GM23248 (cell line): ENCODE data around the gene S100A11. TPM values are rescaled to one million over a fixed set of nuclear protein-coding genes. Genes with fewer than 3 reads are reported as not detected.

ENCODE experiments used
- DNase-seq: peaks from one replicate; pipeline ENCODE4 v3.0.0-alpha.2; 2015
- H2AFZ ChIP-seq: fragments of 200-600 bp; sonication (generic); 2 replicates; pipeline ENCODE4 v1.6.1; 2016; ENCODE audit warnings: antibody characterized with exemption
- H3F3A ChIP-seq: fragments of 200-600 bp; sonication (generic); 2 replicates; pipeline ENCODE4 v1.6.1; 2016; ENCODE audit warnings: mild to moderate bottlenecking, antibody characterized with exemption, mixed run types; ENCODE audit not compliant: insufficient read depth
- H3K27ac ChIP-seq: fragments of 200-600 bp; sonication (generic); 2 replicates; pipeline ENCODE4 v1.5.1; 2016; ENCODE audit warnings: mild to moderate bottlenecking
- H3K27me3 ChIP-seq: fragments of 200-600 bp; sonication (generic); replicated peaks from 2 replicates; pipeline ENCODE4 v1.6.1; 2016; ENCODE audit warnings: mild to moderate bottlenecking; ENCODE audit not compliant: insufficient read depth
- H3K36me3 ChIP-seq: fragments of 200-600 bp; sonication (generic); 2 replicates; pipeline ENCODE4 v1.6.1; 2016; ENCODE audit warnings: low read depth, mild to moderate bottlenecking
- H3K4me1 ChIP-seq: fragments of 200-600 bp; sonication (generic); 2 replicates; pipeline ENCODE4 v1.6.1; 2016; ENCODE audit warnings: mild to moderate bottlenecking; ENCODE audit not compliant: insufficient read depth
- H3K4me2 ChIP-seq: fragments of 200-600 bp; sonication (generic); one replicate; pipeline ENCODE4 v1.6.1; 2016; ENCODE audit warnings: mild to moderate bottlenecking; ENCODE audit not compliant: unreplicated experiment
- H3K4me3 ChIP-seq: fragments of 200-600 bp; sonication (generic); 2 replicates; pipeline ENCODE4 v1.5.1; 2016; ENCODE audit warnings: mild to moderate bottlenecking
- H3K79me2 ChIP-seq: fragments of 200-600 bp; sonication (generic); 2 replicates; pipeline ENCODE4 v1.6.1; 2016; ENCODE audit warnings: mild to moderate bottlenecking; ENCODE audit not compliant: insufficient read depth
- H3K9ac ChIP-seq: fragments of 200-600 bp; sonication (generic); 2 replicates; pipeline ENCODE4 v1.6.1; 2016; ENCODE audit warnings: mild to moderate bottlenecking
- H3K9me2 ChIP-seq: fragments of 200-600 bp; sonication (generic); 2 replicates; pipeline ENCODE4 v1.6.1; 2016; ENCODE audit warnings: mixed run types, mild to moderate bottlenecking, moderate library complexity; ENCODE audit not compliant: insufficient read depth
- H3K9me3 ChIP-seq: fragments of 200-600 bp; sonication (generic); one replicate; pipeline ENCODE4 v1.6.1; 2017; ENCODE audit warnings: low read depth
- H4K20me1 ChIP-seq: fragments of 200-600 bp; sonication (generic); 2 replicates; pipeline ENCODE4 v1.6.0; 2016; ENCODE audit not compliant: insufficient read depth
- EZH2 ChIP-seq: fragments of 200-600 bp; sonication (generic); IDR thresholded peaks from 2 replicates; pipeline ENCODE4 v1.6.1; 2018; ENCODE audit warnings: antibody characterized with exemption, mild to moderate bottlenecking; ENCODE audit not compliant: insufficient read depth, poor library complexity, severe bottlenecking
- EZH2phosphoT487 ChIP-seq: fragments of 200-600 bp; sonication (generic); IDR thresholded peaks from 2 replicates; pipeline ENCODE4 v1.6.1; 2018; ENCODE audit warnings: antibody characterized with exemption, moderate library complexity, mild to moderate bottlenecking, low read depth; ENCODE audit not compliant: insufficient read depth
- WGBS, 2 experiments: methylation state at CpG; one replicate each; pipeline ENCODE4 v1.1.6; 2015 to 2017; ENCODE audit warnings: low lambda C conversion rate in 2 of 2, low coverage in 1 of 2; ENCODE audit errors: missing lambda C conversion rate in 2 of 2; 5-methylcytosine and 5-hydroxymethylcytosine counted together
- in situ Hi-C: fragments of 300-500 bp; cut with MboI; formaldehyde crosslinking; loops from 2 replicates; pipeline ENCODE4 v1.15.0; 2020
- polyA plus RNA-seq: library from polyadenylated mRNA; unstranded; fragments of >200 nt; fragmentation: Nextera tagmentation; extraction: Ambion mirVana; gene quantifications from 2 replicates; pipeline ENCODE4 v1.2.1, GENCODE V29; 2016
- total RNA-seq: library from RNA; depleted of rRNA; stranded (reverse); fragments of >200 nt; shearing (Covaris generic); gene quantifications from 2 replicates; pipeline ENCODE4 v1.2.3, GENCODE V29; 2014

S100A11 gene
- total and polyA plus RNA-seq, 2 experiments from 2014 or later = 612 to 4,052 TPM

DNA sequence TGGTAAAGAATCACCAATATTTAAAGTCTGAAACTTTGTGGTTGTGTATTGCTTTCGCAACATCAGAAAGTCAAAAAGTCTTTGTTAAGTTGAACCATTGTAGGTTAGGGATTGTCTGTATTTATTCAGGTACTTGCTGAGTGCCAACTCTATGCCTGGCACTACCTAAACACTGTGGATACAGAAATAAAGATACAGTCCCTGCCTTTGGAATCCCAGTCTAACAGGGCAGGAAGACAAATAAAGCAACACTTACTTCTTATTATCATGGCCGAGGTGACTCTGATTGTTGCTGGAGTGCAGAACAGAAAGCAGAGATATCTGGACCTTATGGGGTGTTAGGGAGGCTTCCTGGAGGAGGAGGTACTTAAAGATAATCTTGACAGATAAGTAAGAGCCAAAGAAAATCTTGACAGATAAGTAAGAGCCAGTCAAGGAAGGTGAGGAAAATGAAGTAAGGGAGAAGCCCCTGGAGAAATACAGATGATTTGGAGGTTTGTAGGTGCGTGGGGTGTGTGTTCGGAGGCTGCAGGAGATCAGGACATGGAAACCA is 31.4 kb downstream of the S100A11 start:
- Histone ChIP-seq H4K20me1 (no peaks in the 10 kb centered on the region), H3K4me3 (no peak overlapping the region), H3F3A (peaks cover 22% of the 10 kb centered on the region), H3K9me2 (no peaks in the 10 kb centered on the region), H3K9me3 (no peaks in the 10 kb centered on the region), H3K27me3 (peaks cover 25% of the 10 kb centered on the region; the same call in 1 of the 2 replicates), H3K4me1 (peaks cover 13% of the 10 kb centered on the region), H3K9ac (no peak overlapping the region), H3K36me3 (no peaks in the 10 kb centered on the region), H3K79me2 (no peaks in the 10 kb centered on the region), H2AFZ (no peak overlapping the region), H3K27ac (no peak overlapping the region), H3K4me2 (no peak overlapping the region)
- 66 to 67% methylated on average over 4 of the region's 4 CpGs for WGBS, 2 experiments
- in situ Hi-C loops = loop anchor here (5.0 kb wide), 1 partner anchor 38 kb away; no protein-coding TSS in a partner anchor
- no peak for TF ChIP-seq EZH2
- no peak for TF ChIP-seq EZH2phosphoT487
- no peak for DNase-seq

DNA sequence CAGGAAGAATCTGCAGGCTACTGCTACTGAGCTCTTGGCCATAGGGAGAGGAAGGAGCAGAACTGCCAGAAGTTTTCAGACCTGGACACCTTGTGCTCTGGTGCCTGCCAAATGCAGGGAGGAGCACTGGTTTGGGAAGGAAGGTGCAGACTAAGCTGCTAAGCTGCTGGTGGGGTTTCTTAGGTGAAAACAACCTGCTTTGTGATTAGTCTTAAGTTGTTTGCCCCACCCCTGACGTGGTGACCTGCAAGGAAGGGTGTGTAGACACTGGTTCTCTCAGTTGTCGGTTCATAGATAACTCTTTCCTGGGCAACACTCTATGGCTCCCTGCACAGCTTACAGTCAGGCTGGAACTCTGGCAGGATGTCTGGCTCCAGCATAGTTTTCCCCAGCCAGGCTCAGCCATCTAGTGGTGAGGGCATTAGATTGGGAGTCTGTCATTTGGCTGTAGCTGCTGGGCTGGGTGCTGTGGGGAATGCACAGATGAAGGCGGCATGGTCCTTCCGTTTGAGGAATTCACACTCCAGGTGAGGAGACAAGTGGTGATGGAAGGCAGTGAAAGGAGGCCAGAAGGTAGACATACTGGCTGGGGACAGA is 32.9 kb downstream of the S100A11 start:
- in situ Hi-C loops = no loop called here

DNA sequence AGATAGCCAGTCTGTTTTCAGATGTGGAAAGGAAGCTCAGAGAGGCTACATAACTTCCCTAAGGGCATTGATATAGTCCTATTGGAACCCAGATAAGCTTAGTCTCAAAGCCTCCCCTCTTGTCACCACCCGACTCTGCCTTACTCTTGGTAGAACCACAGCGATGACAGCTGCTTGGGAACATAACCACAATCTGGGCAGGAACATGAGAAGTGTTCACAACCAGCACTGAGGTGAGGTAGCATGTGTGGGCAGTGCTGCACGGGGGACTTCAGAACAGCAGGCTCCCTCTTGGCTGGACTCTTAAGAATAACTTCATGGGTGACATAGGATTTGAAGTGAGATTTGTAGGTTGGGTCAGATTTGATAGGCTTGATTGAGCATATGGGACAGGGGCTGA is 33.8 kb downstream of the S100A11 start:
- H4K20me1 ChIP-seq = no peaks in the 10 kb centered on the region
- TF ChIP-seq EZH2 = no peak
- no peak for TF ChIP-seq EZH2phosphoT487
- no peak overlapping the region for H3K9ac ChIP-seq
- no peaks in the 10 kb centered on the region for H3K9me3 ChIP-seq
- no peak overlapping the region for H2AFZ ChIP-seq
- no peaks in the 10 kb centered on the region for H3K9me2 ChIP-seq
- H3K4me3 ChIP-seq = no peak overlapping the region
- no peaks in the 10 kb centered on the region for H3K36me3 ChIP-seq
- no peak for DNase-seq
- peaks cover 29% of the 10 kb centered on the region for H3F3A ChIP-seq
- H3K4me1 ChIP-seq = peaks cover 13% of the 10 kb centered on the region
- H3K4me2 ChIP-seq = no peak overlapping the region
- WGBS, 2 experiments = 67 to 68% methylated on average over 3 of the region's 3 CpGs
- no peak overlapping the region for H3K27ac ChIP-seq
- peaks cover 9% of the 10 kb centered on the region; the same call in 1 of the 2 replicates for H3K27me3 ChIP-seq
- in situ Hi-C loops = no loop called here
- H3K79me2 ChIP-seq = no peaks in the 10 kb centered on the region

More for the DNA sequence above, 32.9 kb downstream of the S100A11 start:
- Histone ChIP-seq H3K36me3 (no peaks in the 10 kb centered on the region), H4K20me1 (no peaks in the 10 kb centered on the region), H3K79me2 (no peaks in the 10 kb centered on the region), H2AFZ (no peak overlapping the region), H3K4me3 (no peak overlapping the region), H3K27ac (no peak overlapping the region), H3K27me3 (peaks cover 16% of the 10 kb centered on the region; the same call in 1 of the 2 replicates), H3K9me3 (no peaks in the 10 kb centered on the region), H3K9ac (no peak overlapping the region), H3K4me2 (no peak overlapping the region), H3K9me2 (no peaks in the 10 kb centered on the region), H3F3A (peaks cover 27% of the 10 kb centered on the region), H3K4me1 (peaks cover 13% of the 10 kb centered on the region)
- 80 to 81% methylated on average over 4 of the region's 4 CpGs for WGBS, 2 experiments
- TF ChIP-seq EZH2 = no peak
- no peak for TF ChIP-seq EZH2phosphoT487
- no peak for DNase-seq

DNA sequence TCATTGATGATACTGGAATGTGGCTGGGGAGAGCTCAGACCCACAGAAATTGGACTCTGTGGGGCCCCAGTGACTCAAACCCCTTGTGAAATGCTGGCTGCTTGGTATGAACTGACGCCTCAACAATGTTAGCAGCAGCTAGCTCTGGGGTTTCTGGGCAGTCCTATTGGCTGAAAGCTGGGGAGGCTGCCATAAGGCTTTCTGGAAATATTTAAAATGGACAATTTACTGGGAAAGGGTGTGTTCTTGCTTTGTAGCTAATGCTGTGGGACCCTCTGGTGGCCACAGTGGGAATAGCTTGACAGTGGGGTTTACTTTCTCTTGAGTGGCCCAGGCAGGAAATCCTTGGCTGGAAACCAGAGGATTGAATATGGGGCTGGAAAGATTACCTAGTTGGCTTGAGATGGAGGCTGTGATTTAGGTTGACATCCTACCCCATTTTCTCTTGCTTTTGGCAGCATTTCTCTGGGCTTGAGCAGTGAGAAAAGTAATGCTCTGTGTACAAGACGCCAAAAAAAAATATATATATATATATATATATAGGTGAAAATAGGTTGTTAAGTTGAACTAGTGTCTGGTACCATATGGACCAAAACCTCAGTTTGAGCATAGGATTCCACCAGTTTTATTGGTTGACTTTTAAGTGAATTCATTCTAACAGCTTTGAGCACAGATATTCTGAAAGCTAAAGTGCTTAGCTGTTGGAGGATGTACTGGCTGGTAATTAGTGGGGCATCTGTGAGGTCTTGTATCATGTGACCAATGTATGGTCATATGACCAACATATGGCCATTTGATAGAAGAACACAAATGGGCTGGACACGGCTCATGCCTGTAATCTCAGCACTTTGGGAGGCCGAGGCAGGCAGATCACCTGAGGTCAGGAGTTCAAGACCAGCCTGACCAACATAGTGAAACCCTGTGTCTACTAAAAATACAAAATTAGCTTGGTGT is 34.9 kb downstream of the S100A11 start:
- Histone ChIP-seq H3K9ac (peak overlapping the region; percentile 52), H3F3A (peaks cover 33% of the 10 kb centered on the region), H3K9me2 (no peaks in the 10 kb centered on the region), H3K4me3 (peak overlapping the region; percentile 44; the same call in 1 of the 2 replicates), H3K36me3 (no peaks in the 10 kb centered on the region), H3K79me2 (no peaks in the 10 kb centered on the region), H3K4me1 (peaks cover 17% of the 10 kb centered on the region), H3K27me3 (no peaks in the 10 kb centered on the region), H2AFZ (peak overlapping the region; percentile 53), H4K20me1 (no peaks in the 10 kb centered on the region), H3K4me2 (peak overlapping the region; percentile 64), H3K27ac (peak overlapping the region; percentile 91), H3K9me3 (no peaks in the 10 kb centered on the region)
- in situ Hi-C loops = no loop called here
- TF ChIP-seq EZH2phosphoT487 (no peak), EZH2 (no peak)
- 61 to 67% methylated on average over 4 of the region's 4 CpGs for WGBS, 2 experiments
- DNase-seq = peak; percentile 98
